Inflammatory macrophage treated with lipopolysaccharide for 4 hours (primary cell): ENCODE results near the gene ACSL3.

ENCODE experiments used
- DNase-seq: peaks from one replicate; pipeline ENCODE4 v3.0.0-alpha.2; 2020

ACSL3 gene

DNA sequence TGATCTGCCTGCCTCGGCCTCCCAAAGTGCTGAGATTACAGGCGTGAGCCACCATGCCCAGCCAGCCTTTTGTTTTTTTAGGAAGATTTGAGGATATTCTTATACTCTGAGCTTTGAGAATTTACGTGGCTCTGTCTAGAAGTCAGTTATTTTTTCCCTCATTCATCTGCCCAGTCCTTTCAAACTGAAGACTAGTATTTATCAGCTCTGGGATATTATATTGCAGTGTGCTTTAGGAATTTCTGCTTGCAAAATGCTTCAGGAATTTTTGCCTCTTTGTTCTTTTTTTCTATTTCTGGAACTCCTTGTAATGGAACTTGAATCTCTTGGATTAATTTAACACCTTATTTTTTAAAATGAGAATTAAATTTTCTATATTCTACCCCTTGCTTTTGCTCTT lies 22.6 kb downstream of the ACSL3 start:
- DNase-seq, result no peak

DNA sequence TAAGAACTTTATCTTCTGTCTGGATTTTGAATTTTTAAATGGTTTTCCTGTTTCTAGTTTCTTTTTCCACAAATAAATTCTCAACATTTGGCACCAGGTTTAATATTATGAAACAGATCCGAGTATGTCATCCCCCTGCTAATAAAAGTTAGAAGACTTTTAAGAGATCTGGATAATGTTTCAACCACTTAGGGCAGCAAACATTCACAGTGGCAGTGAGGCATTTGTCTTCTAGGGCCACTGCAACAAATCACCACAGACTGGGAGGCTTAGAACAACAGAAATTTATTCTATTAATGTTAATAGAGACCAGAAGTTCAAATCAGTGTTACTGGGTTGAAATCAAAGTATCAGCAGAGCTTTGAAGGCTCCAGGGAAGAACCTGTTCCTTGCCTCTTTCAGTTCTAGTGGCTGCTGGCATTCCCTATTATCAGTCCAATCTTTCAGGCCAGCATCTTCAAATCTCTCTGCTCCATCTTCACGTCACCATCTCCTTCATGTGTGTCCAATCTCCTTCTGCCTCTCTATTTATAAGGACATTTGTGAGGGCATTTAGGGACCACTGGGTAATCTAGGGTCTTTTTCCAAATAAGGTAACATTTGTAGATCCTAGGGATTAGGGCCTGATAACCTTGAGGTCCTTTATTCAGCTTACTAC lies 23.4 kb downstream of the ACSL3 start:
- no peak for DNase-seq

DNA sequence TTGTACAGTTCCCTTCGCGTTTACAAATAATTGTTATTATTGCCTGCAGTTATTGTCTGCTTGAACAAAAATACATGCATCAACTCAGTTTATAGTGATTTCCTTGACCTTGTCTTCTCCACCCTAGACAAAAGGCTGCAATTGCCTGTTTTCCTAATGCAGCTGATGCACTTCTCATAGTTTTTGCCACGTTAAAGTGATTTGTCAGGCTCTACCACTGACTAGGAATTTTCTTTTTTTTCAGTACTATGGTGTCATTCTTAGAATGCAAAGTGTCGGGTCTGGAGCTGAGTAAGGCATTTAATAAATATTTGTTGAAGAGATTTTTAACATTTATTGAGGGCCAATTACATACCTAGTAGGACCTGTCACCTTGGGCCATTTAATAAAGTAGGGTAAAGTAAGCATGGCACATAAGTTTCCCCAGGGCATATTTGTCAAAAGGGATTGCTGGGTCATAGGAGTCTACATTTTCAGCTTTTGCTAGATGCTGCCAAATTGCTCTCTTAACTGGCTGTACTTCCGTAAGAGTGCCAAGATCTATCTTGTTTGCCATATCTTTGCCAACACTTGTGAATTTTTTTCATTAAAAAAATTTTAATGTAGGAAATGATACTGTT lies 24.1 kb downstream of the ACSL3 start:
- no peak for DNase-seq

DNA sequence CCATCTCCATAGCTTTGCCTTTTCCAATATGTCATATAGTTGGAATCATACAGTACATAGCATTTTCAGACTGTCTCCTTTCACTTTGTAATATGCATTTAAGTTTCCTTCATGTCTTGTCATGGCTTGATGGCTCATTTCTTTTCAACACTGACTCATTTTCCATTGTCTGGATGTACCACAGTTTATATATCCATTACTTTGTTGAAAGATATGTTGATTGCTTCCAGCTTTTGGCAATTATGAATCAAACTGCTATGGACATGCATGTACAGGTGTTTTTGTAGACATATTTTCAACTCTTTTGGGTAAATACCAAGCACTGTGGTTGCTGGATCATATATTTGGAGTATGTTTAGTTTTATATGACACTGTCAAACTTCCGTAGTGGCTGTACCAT lies 26.3 kb downstream of the ACSL3 start:
- DNase-seq, result no peak

DNA sequence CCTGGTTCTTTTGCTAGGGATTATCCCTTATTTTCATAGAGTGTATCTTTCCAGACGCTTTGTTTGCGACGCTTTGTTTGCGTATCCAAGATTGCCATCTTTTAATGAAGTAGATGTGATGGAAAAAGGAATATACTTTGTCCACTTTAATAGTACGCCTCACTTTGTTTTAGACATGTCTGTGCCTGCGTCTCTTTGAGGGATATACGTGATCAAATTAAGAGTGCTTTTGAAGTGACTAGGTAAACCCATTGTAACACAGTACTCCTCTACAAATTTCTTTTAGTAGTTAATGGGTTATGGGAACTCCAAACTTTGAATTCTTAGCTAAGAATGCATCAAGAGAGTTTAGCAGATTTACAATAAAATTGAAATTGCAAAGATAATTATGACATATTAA lies 27.9 kb downstream of the ACSL3 start:
- no peak for DNase-seq

DNA sequence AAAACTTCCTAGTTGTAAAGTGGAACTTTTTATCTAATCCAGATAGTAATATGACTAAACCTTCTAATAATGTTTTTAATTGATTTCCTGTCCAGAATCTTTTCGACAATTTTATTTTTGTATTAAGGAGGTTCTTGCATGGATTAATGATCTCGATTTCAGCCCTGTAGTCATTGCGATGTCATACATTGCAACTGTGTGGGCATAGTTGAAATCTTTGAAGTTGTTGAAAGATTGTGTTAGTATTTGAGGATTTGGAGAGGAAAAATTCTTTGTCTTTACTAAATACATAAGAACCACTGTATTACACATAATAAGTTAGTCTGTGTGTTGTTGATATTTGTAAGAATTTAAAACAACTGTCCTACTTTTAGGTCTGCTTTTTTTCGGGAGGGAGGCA lies 31.1 kb downstream of the ACSL3 start:
- DNase-seq, result peak; percentile 59

DNA sequence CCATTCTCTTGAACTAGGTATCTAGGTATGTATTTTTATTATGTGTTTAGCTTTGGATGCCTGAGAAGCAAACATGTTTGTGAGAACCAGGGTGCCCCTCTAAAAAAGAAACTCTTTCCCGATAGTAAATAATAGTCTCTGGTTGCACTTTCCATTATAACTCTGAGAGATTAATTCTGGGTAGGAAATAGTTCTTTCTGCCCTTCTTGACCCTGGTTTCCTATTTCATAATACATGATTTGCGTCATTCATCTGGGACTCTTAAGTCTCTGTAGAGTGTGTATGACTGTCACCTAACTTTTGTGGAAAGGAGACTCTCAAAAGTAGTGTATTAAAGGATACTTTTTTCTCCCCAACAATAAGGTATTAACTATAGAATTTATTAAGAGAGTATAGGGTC lies 31.5 kb downstream of the ACSL3 start:
- DNase-seq, result peak; percentile 94

DNA sequence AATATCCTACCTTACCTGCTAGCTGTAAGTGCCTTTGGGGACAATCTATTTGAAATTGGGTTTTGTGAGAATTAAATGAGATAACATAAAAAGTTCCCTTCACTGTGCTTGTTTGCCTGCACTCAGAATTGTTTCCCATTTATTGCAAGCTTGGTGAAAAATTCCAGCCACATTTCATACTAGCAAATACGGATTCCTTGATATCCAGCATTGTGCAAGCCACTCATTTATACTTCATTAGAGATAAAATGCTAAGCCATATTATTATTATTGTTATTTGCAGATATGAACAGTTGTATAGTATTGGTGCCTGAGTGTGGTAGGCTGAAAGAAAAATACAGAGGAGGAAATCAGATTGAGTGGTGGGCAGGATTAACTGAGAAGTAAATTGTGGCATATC lies 31.9 kb downstream of the ACSL3 start:
- DNase-seq, result no peak

DNA sequence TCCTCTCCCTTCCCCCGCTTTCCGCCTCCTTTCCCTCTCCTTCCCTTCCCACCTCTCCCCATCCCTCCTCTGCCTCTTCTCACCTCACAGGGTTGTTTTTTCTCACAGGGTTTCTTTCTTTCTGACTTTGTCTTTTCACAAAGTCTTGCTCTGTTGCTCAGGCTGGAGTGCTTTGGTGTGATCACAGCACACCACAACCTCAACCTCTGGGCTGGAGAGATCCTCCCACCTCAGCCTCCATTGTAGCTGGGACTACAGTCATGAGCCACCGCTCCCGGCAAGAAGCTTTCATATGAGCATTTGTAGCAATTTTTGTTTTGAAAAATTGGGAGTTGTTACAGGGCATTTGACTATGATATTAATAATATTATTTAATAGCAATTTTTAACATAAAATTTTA lies 32.9 kb downstream of the ACSL3 start:
- DNase-seq, result no peak

DNA sequence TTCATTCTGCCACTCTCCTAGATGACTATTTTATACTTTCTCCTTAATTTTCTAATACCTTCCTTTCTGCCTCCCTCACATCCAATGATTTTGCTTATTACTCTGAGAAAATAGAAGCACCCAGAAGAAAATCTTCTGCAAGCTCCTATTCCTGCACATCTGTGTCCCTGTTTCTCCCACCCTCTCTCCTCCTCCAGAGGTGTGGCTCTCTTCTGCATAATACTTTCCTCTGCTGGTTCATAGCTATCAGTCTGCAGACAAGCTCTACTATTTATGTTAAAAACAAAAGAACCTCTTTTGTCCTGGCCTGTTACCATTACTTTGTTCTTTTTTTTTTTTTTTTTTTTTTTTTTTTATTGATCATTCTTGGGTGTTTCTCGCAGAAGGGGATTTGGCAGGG lies 34.3 kb downstream of the ACSL3 start:
- DNase-seq, result no peak

DNA sequence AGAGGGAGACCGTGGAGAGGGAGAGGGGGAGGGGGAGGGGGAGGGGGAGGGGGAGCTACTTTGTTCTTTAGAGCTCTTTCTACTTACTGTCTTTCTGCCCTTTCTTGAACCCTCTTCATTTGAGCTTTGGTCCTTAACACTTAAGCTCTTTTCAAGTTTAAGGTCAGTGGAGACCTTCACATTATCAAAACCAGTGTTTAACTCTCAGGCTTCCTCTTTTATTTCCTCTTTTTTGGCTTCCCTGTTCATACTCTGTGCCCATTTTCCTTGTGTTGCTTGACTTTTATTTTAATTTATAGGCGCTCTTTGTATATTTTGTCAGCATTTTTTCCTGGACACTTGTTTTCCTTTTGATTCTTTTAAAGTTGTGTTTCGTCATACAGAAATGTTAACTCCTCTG lies 37.1 kb downstream of the ACSL3 start:
- DNase-seq, result peak; percentile 42

DNA sequence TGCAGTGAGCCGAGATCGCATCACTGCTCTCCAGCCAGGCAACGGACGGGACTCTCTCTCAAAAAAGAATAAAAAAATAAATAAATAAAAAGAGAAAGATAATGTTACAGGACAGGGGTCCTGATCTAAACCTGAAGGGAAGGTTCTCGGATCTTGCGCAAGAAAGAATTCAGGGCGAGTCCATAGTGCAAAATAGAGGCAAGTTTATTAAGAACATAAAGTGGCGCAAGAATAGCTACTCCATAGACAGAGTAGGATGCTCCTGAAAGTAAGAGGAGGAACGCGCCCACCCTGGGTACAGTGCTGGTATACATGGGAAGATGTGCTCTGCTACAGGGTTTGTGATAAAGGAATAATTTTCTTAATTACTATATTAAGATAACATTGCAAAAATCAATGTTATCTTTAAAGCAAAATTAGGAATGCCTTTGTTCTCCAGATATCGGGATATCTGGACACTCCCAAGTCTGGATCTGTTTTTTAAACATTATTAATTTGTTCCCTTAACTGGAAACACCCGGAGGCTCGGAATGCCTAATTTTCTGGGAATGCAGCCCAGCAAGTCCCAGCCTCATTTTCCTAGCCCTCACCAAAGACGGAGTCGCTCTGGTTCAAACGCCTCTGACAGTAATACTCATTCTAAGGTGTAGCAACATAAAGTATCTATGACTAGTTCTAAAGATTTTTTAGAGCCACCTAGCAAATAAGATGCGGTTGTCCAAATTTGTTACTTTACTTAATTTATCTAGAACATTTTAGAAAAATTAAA lies 38.8 kb downstream of the ACSL3 start:
- DNase-seq, result no peak

DNA sequence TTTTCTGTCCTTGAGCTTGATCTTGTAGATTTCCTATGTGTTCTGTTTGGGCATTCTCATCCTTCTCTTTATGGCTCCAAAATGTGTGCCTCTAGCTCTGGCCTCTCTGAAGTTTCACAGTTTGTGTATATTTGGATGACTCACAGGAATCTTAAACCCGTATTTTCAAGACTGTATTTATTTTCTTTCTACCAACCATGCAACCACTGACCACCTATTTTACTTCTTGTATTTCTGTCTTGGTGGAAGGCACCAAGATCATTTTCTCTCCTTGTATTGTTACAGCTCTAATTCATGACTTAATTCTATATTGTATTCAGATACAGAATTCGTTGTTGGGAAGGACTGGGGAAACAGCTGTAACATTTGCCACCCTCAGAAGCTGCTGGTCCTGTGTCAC lies 39.5 kb downstream of the ACSL3 start:
- DNase-seq, result no peak

DNA sequence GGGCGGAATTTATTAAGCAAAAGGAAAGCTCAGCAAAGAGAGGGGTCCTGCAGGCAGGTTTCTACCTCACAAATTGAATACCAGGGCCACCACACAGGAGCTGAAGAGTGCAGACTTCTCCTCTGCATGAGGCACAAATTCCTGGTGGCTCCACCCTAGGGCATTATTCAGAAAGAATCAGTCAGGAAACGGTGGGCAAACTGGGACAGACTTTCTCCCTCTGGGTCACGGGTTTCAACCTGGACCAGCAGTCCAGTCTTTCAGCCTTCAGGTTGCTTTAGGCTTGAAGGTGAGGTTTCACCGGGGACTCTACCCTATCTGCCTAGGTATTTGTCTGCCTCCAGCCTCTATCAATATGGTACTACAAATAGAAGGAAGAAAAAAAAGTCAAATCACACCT lies 41.8 kb downstream of the ACSL3 start:
- DNase-seq, result no peak

DNA sequence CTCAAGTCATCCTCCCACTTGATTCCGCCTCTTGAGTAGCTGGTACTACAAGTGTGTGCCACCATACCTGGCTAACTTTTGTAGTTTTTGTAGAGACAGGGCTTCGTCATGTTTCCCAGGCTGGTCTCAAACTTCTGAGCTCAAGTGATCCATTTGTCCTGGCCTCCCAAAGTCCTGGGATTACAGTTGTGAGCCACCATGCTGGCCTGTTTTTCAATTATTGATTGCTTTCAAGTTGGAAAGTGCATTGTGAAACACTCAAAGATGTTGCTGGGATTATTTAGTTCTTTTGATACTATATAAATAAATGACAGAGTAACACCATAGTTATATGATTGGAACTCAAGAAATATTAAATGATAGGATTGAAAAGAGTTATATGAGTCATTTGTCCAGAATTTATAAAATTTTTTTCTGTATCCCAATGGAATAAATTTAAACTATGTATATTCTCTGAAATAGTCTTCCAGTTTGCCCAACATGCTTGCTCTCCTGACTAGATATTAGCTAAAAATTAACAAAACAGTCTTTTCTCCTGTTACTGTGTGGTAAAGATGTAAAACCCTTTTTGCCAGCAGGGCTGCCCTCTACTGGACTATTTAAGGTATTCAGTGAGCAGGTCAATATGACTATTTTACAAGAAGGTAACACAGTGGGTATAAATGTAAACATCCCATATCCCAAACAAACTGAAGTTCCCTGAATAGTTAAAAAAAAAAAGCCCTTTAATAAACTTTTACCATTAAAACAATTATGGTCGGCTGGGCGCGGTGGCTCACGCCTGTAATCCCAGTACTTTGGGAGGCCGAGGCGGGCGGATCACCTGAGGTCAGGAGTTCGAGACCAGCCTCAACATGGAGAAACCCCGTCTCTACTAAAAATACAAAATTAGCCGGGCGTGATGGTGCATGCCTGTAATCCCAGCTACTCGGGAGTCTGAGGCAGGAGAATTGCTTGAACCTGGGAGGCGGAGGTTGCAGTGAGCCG lies 42.7 kb downstream of the ACSL3 start:
- DNase-seq, result peak; percentile 70

DNA sequence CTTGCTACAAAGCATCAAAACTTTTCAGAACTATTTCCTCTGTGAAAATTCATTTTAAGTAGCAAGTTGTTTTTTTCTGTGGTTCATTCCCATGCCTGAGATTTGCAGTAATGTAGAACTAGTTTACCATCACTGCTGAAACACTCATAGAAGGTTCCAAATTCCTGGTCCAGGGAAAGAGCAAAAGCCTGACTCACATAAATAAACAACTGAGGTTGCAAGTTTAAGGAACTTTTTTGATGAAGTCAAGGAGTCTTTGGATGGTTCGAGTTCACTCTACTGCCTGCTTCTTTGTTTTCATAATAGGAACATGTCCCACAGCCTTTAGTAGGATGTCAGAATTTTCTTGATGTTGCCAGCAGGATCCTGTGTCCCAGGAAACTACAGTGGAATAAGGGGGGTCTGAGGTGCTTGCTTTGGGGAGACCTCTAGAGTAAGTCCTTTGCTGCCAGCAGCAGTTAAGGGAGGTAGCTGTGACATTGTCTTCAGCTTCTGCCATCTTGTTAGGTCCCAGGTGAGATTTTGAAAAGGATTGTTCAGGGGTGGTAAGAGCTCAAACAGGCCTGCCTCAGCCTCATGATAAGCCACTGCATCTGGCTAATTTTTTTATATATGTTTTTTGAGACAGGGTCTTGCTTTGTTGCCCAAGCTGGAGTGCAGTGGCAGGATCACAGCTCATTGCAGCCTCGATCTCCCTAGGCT lies 43.9 kb downstream of the ACSL3 start:
- no peak for DNase-seq

DNA sequence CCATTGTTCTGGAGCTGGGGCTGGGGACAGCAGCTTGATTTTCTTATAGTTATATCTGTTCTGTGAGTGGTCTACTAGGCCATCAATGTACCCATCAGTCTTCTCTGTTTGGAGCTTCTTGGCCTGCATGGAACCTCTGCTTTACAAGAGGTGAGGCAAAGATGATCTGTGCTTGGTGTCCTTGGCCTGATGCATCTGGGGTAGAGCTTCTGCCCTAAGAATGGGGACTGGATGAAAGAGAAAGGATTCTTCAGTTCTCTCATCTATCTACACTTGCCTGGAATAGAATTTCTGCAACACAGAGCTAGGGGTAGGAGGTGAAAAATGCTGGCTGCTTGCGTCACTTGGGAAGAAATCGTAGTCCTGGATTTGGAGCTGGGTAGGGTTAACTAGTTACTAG lies 46.2 kb downstream of the ACSL3 start:
- no peak for DNase-seq

DNA sequence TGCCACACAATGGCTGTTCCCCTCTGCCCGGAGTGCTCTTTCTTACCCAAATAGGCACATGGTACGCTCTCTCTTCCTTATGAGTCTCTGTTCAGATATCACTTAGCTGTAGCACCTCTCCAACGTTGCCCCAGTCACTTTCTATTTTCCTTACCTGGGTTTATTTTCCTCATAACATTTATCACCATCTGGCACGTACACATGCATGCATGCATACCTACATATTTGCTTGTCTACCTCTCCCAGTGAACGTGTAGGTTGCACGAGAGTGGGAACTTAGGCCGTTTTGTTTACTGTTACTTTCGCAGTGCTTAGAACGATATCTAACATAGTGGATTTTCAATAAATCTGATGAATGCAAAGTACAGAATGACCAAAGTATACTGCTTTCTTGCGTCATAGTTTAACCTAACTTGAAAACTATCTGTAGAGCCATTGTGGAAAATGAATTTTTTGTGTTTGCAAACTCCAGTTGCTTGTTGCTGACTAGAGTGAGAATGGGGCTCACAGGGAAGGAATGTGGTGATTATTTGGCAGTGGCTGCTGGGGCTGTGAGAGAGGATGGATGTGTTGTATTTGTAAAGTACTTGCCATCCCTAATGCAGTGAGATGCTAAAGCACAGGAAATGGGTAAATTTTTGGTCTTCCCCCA lies 47.1 kb downstream of the ACSL3 start:
- DNase-seq, result no peak

DNA sequence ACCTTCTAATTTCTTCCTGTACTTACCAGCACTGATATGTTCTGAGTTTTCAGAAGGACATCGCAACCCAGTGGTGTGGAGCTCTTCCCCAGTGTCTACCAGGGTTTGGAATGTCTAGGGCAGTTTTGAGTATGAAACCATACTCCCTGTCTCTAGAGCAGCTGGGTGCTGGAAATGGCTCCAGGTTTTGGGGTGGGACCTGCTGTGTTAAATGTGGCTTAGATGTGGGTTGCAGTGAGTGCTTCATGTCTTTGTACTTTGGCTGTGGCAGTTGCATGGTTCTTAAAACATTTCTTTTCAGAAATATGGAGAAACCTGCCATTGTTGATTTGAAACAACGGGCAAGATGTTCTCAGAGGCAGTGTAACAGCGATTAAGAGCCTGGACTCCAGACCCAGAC lies 48.5 kb downstream of the ACSL3 start:
- no peak for DNase-seq

DNA sequence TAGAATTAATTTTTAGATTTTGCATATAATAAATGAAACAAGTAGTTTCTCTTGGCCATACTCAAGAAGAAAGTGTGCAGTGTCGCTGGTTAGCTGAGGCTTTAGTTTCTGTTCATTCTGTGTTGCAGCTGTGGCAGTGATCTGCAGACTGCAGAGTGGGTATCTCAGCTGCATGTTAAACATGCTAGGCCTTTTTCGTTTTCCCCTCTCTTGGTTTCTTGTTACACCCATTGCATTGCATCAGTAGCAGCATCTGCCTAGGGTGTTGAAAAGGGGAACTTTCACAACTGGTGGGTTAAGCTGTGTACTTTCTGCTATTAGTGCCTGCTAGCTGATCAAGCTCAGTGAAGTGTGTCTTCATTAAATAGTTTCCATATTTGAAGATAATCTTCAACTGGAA lies 51.3 kb downstream of the ACSL3 start:
- DNase-seq, result peak; percentile 97

DNA sequence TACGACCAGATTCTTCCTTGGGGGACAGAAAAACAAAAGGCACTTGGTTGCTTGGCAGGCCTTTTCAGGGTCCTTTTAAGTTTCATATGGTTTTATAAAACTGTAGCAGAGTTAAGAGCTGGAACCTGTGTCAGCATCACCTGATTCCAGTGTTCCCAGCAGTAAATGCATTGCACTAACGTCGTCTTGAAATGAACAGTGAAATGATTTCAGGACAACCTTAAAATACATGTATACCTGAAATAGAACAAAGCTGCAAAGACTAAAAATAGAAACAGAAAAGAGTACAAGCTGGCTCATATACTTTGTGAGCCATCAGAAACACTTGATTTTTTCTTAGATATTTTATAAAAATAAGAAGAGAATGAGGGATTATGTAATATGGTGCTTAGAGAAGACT lies 51.9 kb downstream of the ACSL3 start:
- no peak for DNase-seq
